ENCODE measurements around the gene RIPPLY3. TPM values are rescaled to one million over a fixed set of nuclear protein-coding genes. Genes with fewer than 3 reads are reported as not detected.
A peak's percentile ranks its signal among the peaks of the same experiment; 100 is the strongest.

The RIPPLY3 gene
- total RNA-seq, 1 donor from 2014 or later, result not detected

- H3K4me3 ChIP-seq, result no peak overlapping the region
- no peaks in the 10 kb centered on the region for H3K27me3 ChIP-seq
- intact Hi-C loops (cut with DNase I), result no loop called here
- H3K4me1 ChIP-seq, result peaks cover 0 to 2% of the 10 kb centered on the region in 2 donors
- H3K36me3 ChIP-seq, result no peaks in the 10 kb centered on the region
- H3K9me3 ChIP-seq, result no peaks in the 10 kb centered on the region
- peak; percentile 43 to 66 (median 56) for TF ChIP-seq CTCF (IDR thresholded peaks at IDR 0.05)
- no peak for DNase-seq (ENCODE audit: low spot score in 2 of 2)
- no peak overlapping the region for H3K27ac ChIP-seq
These were observed 29.4 kb upstream of the RIPPLY3 start for GRCh38 chr21:36976882-36977651.

- DNase-seq (ENCODE audit: low spot score in 2 of 2), result no peak
- no peak for TF ChIP-seq CTCF (IDR thresholded peaks at IDR 0.05)
- Histone ChIP-seq H3K36me3 (no peaks in the 10 kb centered on the region), H3K9me3 (no peaks in the 10 kb centered on the region), H3K4me3 (peak overlapping the region; percentile 47 to 75), H3K27ac (peak overlapping the region in 1 of 2 donors; percentile 12), H3K4me1 (peaks cover 0 to 2% of the 10 kb centered on the region in 2 donors), H3K27me3 (no peaks in the 10 kb centered on the region)
- intact Hi-C loops (cut with DNase I), result loop anchor here (1.0 to 10.0 kb wide), 2 partner anchors 9 to 826 kb away; partner anchors contain the start of gene DOP1B
These were observed 26.0 kb upstream of the RIPPLY3 start for GRCh38 chr21:36980280-36981048.

GRCh38 chr21:36981049-36981391 lies 25.5 kb upstream of the RIPPLY3 start:
- DNase-seq (ENCODE audit: low spot score in 2 of 2), result no peak
- H3K9me3 ChIP-seq, result no peaks in the 10 kb centered on the region
- TF ChIP-seq CTCF (IDR thresholded peaks at IDR 0.05), result no peak
- H3K36me3 ChIP-seq, result no peaks in the 10 kb centered on the region
- H3K27ac ChIP-seq, result peak overlapping the region in 1 of 2 donors; percentile 12
- peak overlapping the region; percentile 47 to 75 for H3K4me3 ChIP-seq
- H3K27me3 ChIP-seq, result no peaks in the 10 kb centered on the region
- H3K4me1 ChIP-seq, result peaks cover 0 to 2% of the 10 kb centered on the region in 2 donors
- intact Hi-C loops (cut with DNase I), result loop anchor here (1.0 to 10.0 kb wide), 2 partner anchors 8 to 826 kb away; partner anchors contain the start of gene DOP1B

- Histone ChIP-seq H3K9me3 (no peaks in the 10 kb centered on the region), H3K36me3 (no peaks in the 10 kb centered on the region), H3K27ac (no peak overlapping the region), H3K4me1 (peaks cover 0 to 2% of the 10 kb centered on the region in 2 donors), H3K27me3 (no peaks in the 10 kb centered on the region), H3K4me3 (no peak overlapping the region)
- TF ChIP-seq CTCF (IDR thresholded peaks at IDR 0.05), result no peak
- intact Hi-C loops (cut with DNase I), result loop anchor here (1.0 to 10.0 kb wide), 2 partner anchors 7 to 827 kb away; partner anchors contain the start of gene DOP1B
- no peak for DNase-seq (ENCODE audit: low spot score in 2 of 2)
These were observed 24.4 kb upstream of the RIPPLY3 start for GRCh38 chr21:36981977-36982700.

Measured in ascending aorta (tissue), 2 donors.